SJSA1 (cell line): ENCODE data around the gene NTM. TPM values are rescaled to one million over a fixed set of nuclear protein-coding genes. Genes with fewer than 3 reads are reported as not detected.
"Not testable (repeated sequence)": the region's sequence is repeated elsewhere in the genome, so short reads cannot be mapped to it uniquely, and the experiment has no call there.

Source experiments
- DNase-seq, 2 experiments: peaks; one replicate each; pipeline ENCODE4 v3.0.0-alpha.2; 2015 to 2020; ENCODE audit warnings: low spot score in 2 of 2, low read depth in 1 of 2
- H3K27ac ChIP-seq: fragments of 250-450 bp; sonication (Bioruptor Pico); 2 replicates; pipeline ENCODE4 v1.5.1; 2020; ENCODE audit warnings: mild to moderate bottlenecking, moderate library complexity
- H3K27me3 ChIP-seq: fragments of 250-450 bp; sonication (Bioruptor Pico); replicated peaks from 2 replicates; pipeline ENCODE4 v1.5.1; 2020; ENCODE audit warnings: mild to moderate bottlenecking, moderate library complexity
- H3K36me3 ChIP-seq: fragments of 250-450 bp; sonication (Bioruptor Pico); 2 replicates; pipeline ENCODE4 v1.5.1; 2020; ENCODE audit warnings: mild to moderate bottlenecking
- H3K4me1 ChIP-seq: fragments of 250-450 bp; sonication (Bioruptor Pico); replicated peaks from 2 replicates; pipeline ENCODE4 v1.6.1; 2021; ENCODE audit warnings: mild to moderate bottlenecking
- H3K4me3 ChIP-seq: fragments of 250-450 bp; sonication (Bioruptor Pico); 2 replicates; pipeline ENCODE4 v1.5.1; 2020; ENCODE audit warnings: mild to moderate bottlenecking
- H3K9me3 ChIP-seq: fragments of 250-450 bp; sonication (Bioruptor Pico); replicated peaks from 2 replicates; pipeline ENCODE4 v1.5.1; 2020; ENCODE audit warnings: mild to moderate bottlenecking
- total RNA-seq: library from RNA; depleted of rRNA; stranded (reverse); fragments of >200 nt; shearing (Covaris generic); gene quantifications from 2 replicates; pipeline ENCODE4 v1.2.3, GENCODE V29; 2014

NTM gene
- total RNA-seq, 1 experiment from 2014 or later: 0.34 TPM

- H3K27ac ChIP-seq: no peak overlapping the region
Observed at GRCh38 chr11:131674051-131674755, 303.8 kb downstream of the NTM start.

DNA sequence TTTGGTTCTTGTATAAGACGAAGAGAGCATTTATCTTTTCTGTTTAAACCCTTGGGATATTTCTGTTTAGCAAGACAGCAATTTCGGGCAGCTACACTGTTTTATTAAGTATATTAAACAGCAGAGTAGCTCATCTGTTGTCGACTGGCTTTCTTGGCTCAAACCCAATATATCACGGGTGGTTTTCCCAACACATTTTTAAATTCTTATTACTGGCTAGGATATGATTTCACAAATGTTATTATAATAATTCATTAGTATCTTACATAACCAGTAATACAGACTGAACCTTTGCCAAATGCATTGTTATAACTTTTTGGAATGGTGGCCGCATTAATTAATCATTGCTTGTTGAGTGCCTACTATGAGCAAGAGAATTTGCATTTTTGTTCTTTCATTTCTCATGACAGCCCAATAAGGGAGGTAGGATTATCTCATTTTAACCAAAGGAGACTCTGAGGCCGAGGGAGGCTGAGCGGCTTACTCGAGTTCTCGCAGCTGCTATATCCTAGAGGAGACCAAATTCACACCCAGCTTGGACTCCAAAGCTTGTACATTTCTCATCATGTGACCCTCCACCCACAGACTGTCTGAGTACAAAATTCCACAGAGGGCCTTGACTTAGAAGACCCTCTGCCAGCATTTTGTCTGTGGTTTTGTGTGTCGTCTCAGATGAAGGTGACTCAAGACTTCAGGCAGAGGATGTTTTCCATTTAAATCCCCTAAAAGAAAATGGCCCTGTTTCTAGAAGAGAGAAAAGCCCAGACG is 304.9 kb downstream of the NTM start:
- no peak overlapping the region for H3K27ac ChIP-seq
- H3K4me3 ChIP-seq: no peak overlapping the region
- no peaks in the 10 kb centered on the region for H3K27me3 ChIP-seq
- H3K36me3 ChIP-seq: no peaks in the 10 kb centered on the region
- H3K9me3 ChIP-seq: no peaks in the 10 kb centered on the region
- no peak for DNase-seq
- H3K4me1 ChIP-seq: no peaks in the 10 kb centered on the region

More at GRCh38 chr11:131674051-131674755, 303.8 kb downstream of the NTM start:
- no peaks in the 10 kb centered on the region for H3K9me3 ChIP-seq
- DNase-seq: peak; percentile 31 to 50
- H3K27me3 ChIP-seq: no peaks in the 10 kb centered on the region
- H3K36me3 ChIP-seq: no peaks in the 10 kb centered on the region
- no peak overlapping the region for H3K4me3 ChIP-seq
- no peaks in the 10 kb centered on the region for H3K4me1 ChIP-seq

GRCh38 chr11:131677828-131678470 is 307.5 kb downstream of the NTM start:
- Histone ChIP-seq H3K27ac (no peak overlapping the region), H3K4me3 (no peak overlapping the region), H3K9me3 (no peaks in the 10 kb centered on the region), H3K4me1 (no peaks in the 10 kb centered on the region), H3K36me3 (no peaks in the 10 kb centered on the region), H3K27me3 (no peaks in the 10 kb centered on the region)
- no peak for DNase-seq

DNA sequence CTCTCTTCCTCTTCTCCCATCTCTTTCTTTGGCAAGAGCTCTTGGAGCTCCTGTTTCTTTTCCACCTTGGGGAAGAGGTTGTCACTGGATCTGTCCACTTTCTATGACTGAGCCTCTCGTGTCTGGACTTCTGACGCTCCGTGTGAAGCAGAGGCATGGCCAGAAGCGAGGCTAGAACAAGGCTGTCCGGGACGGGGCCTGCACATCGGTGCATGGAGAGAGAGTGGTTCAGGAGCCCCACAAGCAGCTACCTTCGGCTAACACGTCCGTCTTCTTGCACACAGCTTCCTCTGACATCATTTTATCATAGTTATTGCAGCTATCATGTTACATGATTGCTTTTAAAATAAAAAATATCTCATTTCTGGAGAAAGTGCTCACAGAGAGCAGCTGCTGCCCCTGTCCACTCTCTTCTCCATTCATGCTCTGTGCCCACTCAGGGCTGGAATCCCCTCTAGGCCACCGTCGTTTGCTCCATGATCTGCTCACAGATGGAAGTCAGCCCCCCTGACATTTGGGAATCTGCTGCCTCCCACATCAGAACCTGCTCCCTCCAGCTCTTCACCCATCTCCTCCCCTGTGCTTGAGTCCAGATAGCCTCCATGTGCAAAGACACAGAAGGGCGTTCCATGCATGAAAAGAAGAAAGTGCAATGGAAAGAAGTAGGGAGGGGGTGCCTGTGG is 308.4 kb downstream of the NTM start:
- no peak for DNase-seq

GRCh38 chr11:131680448-131680847 is 310.0 kb downstream of the NTM start:
- H3K27me3 ChIP-seq, H3K36me3 ChIP-seq, H3K27ac ChIP-seq, DNase-seq, H3K9me3 ChIP-seq, H3K4me3 ChIP-seq, H3K4me1 ChIP-seq: not testable (repeated sequence)

More for the DNA sequence above, 308.4 kb downstream of the NTM start:
- Histone ChIP-seq H3K36me3 (no peaks in the 10 kb centered on the region), H3K27ac (no peak overlapping the region), H3K9me3 (no peaks in the 10 kb centered on the region), H3K4me3 (no peak overlapping the region), H3K4me1 (no peaks in the 10 kb centered on the region), H3K27me3 (no peaks in the 10 kb centered on the region)

GRCh38 chr11:131681920-131682319 is 311.5 kb downstream of the NTM start:
- no peaks in the 10 kb centered on the region for H3K9me3 ChIP-seq
- H3K36me3 ChIP-seq: no peaks in the 10 kb centered on the region
- no peaks in the 10 kb centered on the region for H3K4me1 ChIP-seq
- no peak overlapping the region for H3K4me3 ChIP-seq
- no peaks in the 10 kb centered on the region for H3K27me3 ChIP-seq
- H3K27ac ChIP-seq: no peak overlapping the region
- DNase-seq: no peak

GRCh38 chr11:131682373-131683015 is 312.1 kb downstream of the NTM start:
- no peak for DNase-seq
- no peaks in the 10 kb centered on the region for H3K4me1 ChIP-seq
- no peak overlapping the region for H3K4me3 ChIP-seq

GRCh38 chr11:131683131-131683530 is 312.7 kb downstream of the NTM start:
- H3K4me1 ChIP-seq: no peaks in the 10 kb centered on the region
- H3K27me3 ChIP-seq: no peaks in the 10 kb centered on the region
- no peaks in the 10 kb centered on the region for H3K36me3 ChIP-seq
- DNase-seq: no peak
- no peak overlapping the region for H3K4me3 ChIP-seq
- H3K9me3 ChIP-seq: no peaks in the 10 kb centered on the region
- H3K27ac ChIP-seq: no peak overlapping the region

More at GRCh38 chr11:131682373-131683015, 312.1 kb downstream of the NTM start:
- Histone ChIP-seq H3K9me3 (no peaks in the 10 kb centered on the region), H3K27me3 (no peaks in the 10 kb centered on the region), H3K27ac (no peak overlapping the region), H3K36me3 (no peaks in the 10 kb centered on the region)

DNA sequence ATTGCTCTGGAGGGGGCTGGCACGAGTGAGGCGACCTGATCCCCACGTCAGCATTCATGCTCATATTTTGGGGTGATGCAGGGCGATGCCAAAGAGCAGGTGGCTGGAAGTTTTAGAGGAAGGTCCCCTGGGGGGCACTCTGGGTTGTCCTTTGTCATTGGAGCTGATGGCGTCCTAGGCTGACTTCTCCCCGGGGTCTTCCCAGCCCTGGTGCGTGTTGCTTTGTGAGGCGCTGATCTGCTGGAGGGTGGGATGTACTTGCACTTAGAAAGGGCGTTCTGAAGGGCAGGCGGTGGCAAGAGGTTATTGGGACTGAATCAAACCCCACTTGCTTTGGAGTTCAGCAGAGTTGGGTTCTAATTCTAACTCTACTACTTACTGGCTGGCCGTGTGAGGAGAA is 313.3 kb downstream of the NTM start:
- no peak for DNase-seq
- Histone ChIP-seq H3K9me3 (no peaks in the 10 kb centered on the region), H3K27ac (no peak overlapping the region), H3K4me3 (no peak overlapping the region), H3K4me1 (no peaks in the 10 kb centered on the region), H3K27me3 (no peaks in the 10 kb centered on the region), H3K36me3 (no peaks in the 10 kb centered on the region)

DNA sequence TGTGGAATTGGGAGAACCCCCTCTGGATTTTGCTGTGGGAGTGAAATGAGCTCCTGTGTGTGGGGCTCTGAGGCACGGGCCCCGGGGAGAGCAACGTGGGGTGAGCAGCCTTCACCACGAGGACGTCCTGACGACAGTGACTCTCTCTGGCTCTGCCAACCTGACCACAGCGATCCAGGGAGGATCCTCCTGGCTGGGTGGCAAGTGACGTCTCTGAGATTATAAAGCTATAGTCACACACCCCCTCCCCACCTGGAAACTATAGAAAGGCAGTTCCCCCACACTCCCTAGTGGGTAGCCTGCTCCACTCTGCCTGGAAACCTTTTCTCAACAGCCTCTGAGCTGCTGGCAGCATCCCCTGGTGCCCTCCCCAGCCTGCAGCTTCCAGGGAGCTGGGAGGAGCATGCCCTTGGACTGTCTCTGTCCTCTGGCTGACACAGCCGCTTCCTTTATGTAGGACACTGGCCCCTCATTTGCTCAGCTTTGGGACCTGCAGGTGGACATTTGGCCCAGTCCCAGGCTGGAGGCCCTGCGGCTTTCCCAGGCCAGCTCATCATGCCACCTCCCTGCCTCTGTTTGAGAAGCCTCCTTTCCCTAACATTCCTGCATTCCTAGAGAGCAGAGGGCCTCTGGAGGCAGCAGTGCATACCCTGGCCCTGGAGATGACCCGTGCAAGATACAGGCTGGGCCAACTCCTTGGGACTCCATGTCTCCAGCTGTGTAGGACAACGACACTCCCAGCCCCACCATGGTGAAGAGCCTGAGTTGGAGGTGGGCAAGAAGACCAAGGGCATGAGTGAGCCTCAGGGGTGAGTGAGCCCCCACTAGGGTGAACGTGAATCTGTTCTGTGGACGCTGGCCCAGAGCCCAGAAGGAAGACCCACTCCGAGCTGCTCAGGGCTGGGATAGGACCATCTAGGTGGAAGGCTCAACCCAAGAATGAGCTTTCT is 314.0 kb downstream of the NTM start:
- no peak for DNase-seq
- no peaks in the 10 kb centered on the region for H3K27me3 ChIP-seq

DNA sequence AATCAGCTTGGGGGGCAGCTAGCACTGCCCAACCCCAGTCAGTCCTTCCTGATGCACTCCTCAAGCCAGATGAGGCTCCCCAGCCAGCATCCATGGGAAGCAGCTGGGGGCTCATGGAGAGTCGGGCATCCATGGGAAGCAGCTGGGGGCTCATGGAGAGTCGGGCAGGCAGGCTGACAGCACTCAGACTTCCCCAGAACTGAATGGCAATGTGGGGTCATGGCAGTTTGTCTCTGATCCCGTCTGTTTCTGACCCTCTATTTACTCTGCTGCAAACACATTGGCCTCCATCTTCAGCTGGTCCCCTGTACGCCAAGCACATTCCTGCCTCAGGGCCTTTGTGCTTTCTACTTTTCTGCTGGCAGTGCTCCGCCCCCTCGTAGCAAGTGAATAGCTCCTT is 314.8 kb downstream of the NTM start:
- no peak for DNase-seq
- H3K4me3 ChIP-seq: no peak overlapping the region
- H3K27ac ChIP-seq: no peak overlapping the region
- no peaks in the 10 kb centered on the region for H3K9me3 ChIP-seq
- H3K36me3 ChIP-seq: no peaks in the 10 kb centered on the region
- H3K27me3 ChIP-seq: no peaks in the 10 kb centered on the region
- H3K4me1 ChIP-seq: no peaks in the 10 kb centered on the region

More for the DNA sequence above, 314.0 kb downstream of the NTM start:
- Histone ChIP-seq H3K4me3 (no peak overlapping the region), H3K27ac (no peak overlapping the region), H3K36me3 (no peaks in the 10 kb centered on the region), H3K9me3 (no peaks in the 10 kb centered on the region), H3K4me1 (no peaks in the 10 kb centered on the region)

GRCh38 chr11:131685906-131686305 is 315.5 kb downstream of the NTM start:
- Histone ChIP-seq H3K4me1 (no peaks in the 10 kb centered on the region), H3K36me3 (no peaks in the 10 kb centered on the region), H3K9me3 (no peaks in the 10 kb centered on the region), H3K27ac (no peak overlapping the region), H3K27me3 (no peaks in the 10 kb centered on the region), H3K4me3 (no peak overlapping the region)
- DNase-seq: no peak
